HUES64 (cell line): ENCODE measurements around the gene ALDH4A1.

ENCODE experiments used
- H3K27ac ChIP-seq: 2 replicates; pipeline ENCODE4 v1.7.0; 2013; ENCODE audit warnings: low read depth, low read length, inconsistent platforms
- H3K27me3 ChIP-seq: 2 replicates; pipeline ENCODE4 v1.6.1; 2013; ENCODE audit warnings: mild to moderate bottlenecking, low read length; ENCODE audit not compliant: insufficient read depth
- H3K36me3 ChIP-seq: 2 replicates; pipeline ENCODE4 v1.6.1; 2013; ENCODE audit warnings: mild to moderate bottlenecking, low read length; ENCODE audit not compliant: insufficient read depth
- H3K4me1 ChIP-seq: 2 replicates; pipeline ENCODE4 v1.6.1; 2013; ENCODE audit warnings: mild to moderate bottlenecking, low read length, moderate library complexity; ENCODE audit not compliant: insufficient read depth
- H3K4me3 ChIP-seq: 2 replicates; pipeline ENCODE4 v1.5.1; 2013; ENCODE audit warnings: mild to moderate bottlenecking, low read length, moderate library complexity
- H3K9ac ChIP-seq: 2 replicates; pipeline ENCODE4 v1.6.1; 2013; ENCODE audit warnings: mild to moderate bottlenecking, low read depth, low read length
- H3K9me3 ChIP-seq: 2 replicates; pipeline ENCODE4 v1.6.1; 2013; ENCODE audit warnings: low read depth, low read length; ENCODE audit not compliant: insufficient read depth
- WGBS: fragments of 150-250, 120-280 bp; methylation state at CpG from one replicate; pipeline ENCODE4 v1.1.7; 2013; ENCODE audit warnings: missing lambda C conversion rate; 5-methylcytosine and 5-hydroxymethylcytosine counted together

Gene ALDH4A1

DNA sequence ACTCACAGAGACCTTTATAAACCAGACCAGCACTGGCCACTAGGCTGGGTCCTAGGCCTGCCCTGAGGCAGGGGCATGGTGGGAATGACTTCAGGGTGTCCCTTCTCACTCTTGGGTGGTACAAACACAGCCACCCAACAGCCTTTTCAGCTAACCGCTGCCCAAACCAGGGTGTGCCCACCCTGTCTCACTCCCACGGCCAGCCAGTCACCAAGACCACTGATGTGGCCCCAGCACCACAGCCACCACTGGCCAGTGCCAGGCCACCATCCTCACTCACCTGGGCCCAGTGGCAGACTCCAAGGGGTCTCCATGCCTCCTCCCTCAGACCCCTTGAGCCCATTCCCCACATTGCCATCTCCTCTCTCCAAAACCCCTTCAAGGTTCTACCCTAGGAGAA is 70.7 kb downstream of the ALDH4A1 start:
- Histone ChIP-seq H3K27ac (no peak overlapping the region), H3K27me3 (peaks cover 7% of the 10 kb centered on the region), H3K4me1 (no peaks in the 10 kb centered on the region), H3K4me3 (no peak overlapping the region), H3K9me3 (peaks cover 12% of the 10 kb centered on the region; the same call in 1 of the 2 replicates), H3K36me3 (no peaks in the 10 kb centered on the region), H3K9ac (no peak overlapping the region)
- 90% methylated on average over 2 of the region's 2 CpGs for WGBS

DNA sequence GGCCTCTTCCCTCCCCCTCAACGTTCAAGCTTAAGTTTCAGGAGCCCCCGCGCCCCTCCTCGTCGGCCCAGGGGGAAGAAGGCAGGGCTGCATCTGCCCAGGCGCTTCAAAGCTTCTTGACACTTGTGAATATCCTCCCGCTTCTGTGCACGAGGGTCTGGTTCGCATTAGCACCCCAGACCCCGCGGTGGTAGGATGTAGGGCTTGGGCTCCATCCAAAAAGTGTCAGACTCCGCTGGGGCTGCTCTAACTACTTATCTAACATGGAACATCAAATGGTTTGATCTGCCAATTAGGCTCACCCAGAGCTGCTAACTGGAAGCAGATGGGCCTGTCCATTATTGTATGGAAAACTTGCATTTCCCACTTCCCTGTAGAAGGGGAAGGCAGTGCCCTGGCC is 71.8 kb downstream of the ALDH4A1 start:
- Histone ChIP-seq H3K9ac (no peak overlapping the region), H3K9me3 (peaks cover 12% of the 10 kb centered on the region; the same call in 1 of the 2 replicates)
- WGBS = 74% methylated on average over 12 of the region's 12 CpGs

DNA sequence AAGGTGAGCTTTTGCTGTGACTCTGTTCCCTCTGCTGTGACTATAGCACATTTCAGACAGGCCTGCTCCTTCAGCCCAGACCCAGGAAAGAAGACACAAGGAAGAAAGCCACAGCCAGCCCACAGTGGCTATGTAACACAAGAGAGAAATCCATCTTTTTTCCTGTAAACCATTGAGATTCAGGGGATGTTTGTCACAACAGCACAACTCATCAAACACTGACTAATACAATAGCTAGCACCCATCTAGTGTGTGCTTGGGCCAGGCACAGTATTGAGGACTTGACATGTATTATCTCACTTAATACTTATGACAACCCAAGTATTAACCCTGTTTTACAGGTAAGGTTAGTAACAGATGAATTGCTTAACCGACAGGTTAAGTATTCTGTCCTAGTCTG is 72.7 kb downstream of the ALDH4A1 start:
- H3K36me3 ChIP-seq = no peaks in the 10 kb centered on the region
- H3K9ac ChIP-seq = no peak overlapping the region
- no peak overlapping the region for H3K4me3 ChIP-seq
- peaks cover 5% of the 10 kb centered on the region for H3K27me3 ChIP-seq
- H3K9me3 ChIP-seq = peaks cover 12% of the 10 kb centered on the region; the same call in 1 of the 2 replicates
- no peak overlapping the region for H3K27ac ChIP-seq
- WGBS = no CpG with 5 or more reads among the region's 1 CpG
- no peaks in the 10 kb centered on the region for H3K4me1 ChIP-seq

More for the DNA sequence above, 71.8 kb downstream of the ALDH4A1 start:
- no peaks in the 10 kb centered on the region for H3K36me3 ChIP-seq
- H3K4me3 ChIP-seq = no peak overlapping the region
- H3K4me1 ChIP-seq = no peaks in the 10 kb centered on the region
- no peak overlapping the region for H3K27ac ChIP-seq
- H3K27me3 ChIP-seq = peaks cover 7% of the 10 kb centered on the region

DNA sequence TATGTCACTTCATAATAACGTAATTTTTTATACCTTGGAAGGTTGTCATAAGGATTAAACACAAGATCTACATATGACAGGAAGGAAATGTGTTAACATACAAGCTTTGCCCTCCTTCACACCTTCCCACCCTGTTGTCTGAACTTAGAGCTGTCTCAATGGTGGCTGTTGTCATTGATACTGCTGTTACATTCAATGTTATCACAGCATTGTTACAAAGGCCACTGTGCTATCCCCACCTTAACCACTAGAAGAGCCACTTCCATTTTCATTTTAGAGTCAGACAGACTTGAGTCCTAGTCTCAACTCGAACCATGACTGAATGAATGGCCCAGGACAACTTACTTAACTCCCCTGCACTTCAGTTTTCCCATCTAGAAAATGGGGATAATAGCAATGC is 74.1 kb downstream of the ALDH4A1 start:
- Histone ChIP-seq H3K4me1 (no peaks in the 10 kb centered on the region), H3K4me3 (no peak overlapping the region), H3K9me3 (peaks cover 12% of the 10 kb centered on the region; the same call in 1 of the 2 replicates), H3K27me3 (peaks cover 5% of the 10 kb centered on the region), H3K9ac (no peak overlapping the region), H3K36me3 (no peaks in the 10 kb centered on the region), H3K27ac (no peak overlapping the region)
- WGBS = 66% methylated on average over 2 of the region's 2 CpGs

DNA sequence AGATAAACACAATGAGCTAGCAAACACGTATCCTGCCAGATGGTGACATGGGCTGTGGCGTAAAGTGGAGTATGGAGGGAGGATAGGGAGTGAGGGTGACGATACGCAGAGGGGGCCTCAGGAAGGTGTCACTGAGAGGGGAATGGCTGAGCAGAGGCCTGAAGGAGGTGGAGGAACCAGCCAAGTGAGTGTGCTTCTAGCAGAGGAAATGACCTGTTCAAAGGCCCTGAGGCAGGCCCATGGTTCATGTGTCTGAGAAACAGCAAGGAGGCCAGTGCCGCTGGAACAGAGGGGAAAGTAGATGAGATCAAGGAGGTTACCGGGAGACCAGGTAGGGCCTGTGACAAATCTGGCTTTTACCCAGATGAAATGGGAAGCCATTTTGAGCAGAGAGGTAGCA is 78.9 kb downstream of the ALDH4A1 start:
- H3K4me3 ChIP-seq = no peak overlapping the region
- peaks cover 7% of the 10 kb centered on the region; the same call in 1 of the 2 replicates for H3K9me3 ChIP-seq
- no peaks in the 10 kb centered on the region for H3K36me3 ChIP-seq
- no peak overlapping the region for H3K9ac ChIP-seq
- no peaks in the 10 kb centered on the region for H3K4me1 ChIP-seq
- no peak overlapping the region for H3K27ac ChIP-seq
- peaks cover 11% of the 10 kb centered on the region; the same call in 1 of the 2 replicates for H3K27me3 ChIP-seq
- WGBS = 92% methylated on average over 6 of the region's 6 CpGs
